OCI-LY7 (cell line): ENCODE data around the gene ADAMTSL4. TPM values are rescaled to one million over a fixed set of nuclear protein-coding genes. Genes with fewer than 3 reads are reported as not detected.

Source experiments
- BruUV-seq: library from RNA; stranded (reverse); fragments of 400-500 nt; replicated peaks from 2 replicates; lab custom pipeline; 2021; lab: Mats Ljungman, UMichigan
- CTCF ChIA-PET: fragments of 300-600 bp; sonication (Branson Sonifier 250); formaldehyde crosslinking; loops from one replicate; lab custom pipeline; 2022; ENCODE audit warnings: antibody characterized with exemption; ENCODE audit not compliant: unreplicated experiment; lab: Charles Lee
- POLR2A ChIA-PET: fragments of 300-600 bp; sonication (Branson Sonifier 250); formaldehyde crosslinking; loops from one replicate; lab custom pipeline; 2022; ENCODE audit warnings: antibody characterized with exemption; lab: Charles Lee
- DNase-seq: peaks from one replicate; pipeline ENCODE4 v3.0.0-alpha.2; 2015; ENCODE audit warnings: low spot score
- H2AFZ ChIP-seq: fragments of 200-600 bp; sonication (generic), shearing (Covaris generic); 2 replicates; pipeline ENCODE4 v1.6.1; 2014; ENCODE audit warnings: mild to moderate bottlenecking, antibody characterized with exemption, low read length, moderate library complexity
- H3K27ac ChIP-seq: fragments of 200-600 bp; sonication (generic); 2 replicates; pipeline ENCODE4 v1.5.1; 2014; ENCODE audit warnings: mixed run types, low read depth, mild to moderate bottlenecking, moderate library complexity, low read length, inconsistent platforms; ENCODE audit not compliant: poor library complexity, severe bottlenecking
- H3K36me3 ChIP-seq: fragments of 200-600 bp; sonication (generic); 2 replicates; pipeline ENCODE4 v1.6.1; 2014; ENCODE audit warnings: mild to moderate bottlenecking, antibody characterized with exemption, low read length, moderate library complexity, mixed read lengths; ENCODE audit not compliant: insufficient read depth
- H3K4me1 ChIP-seq: fragments of 200-600 bp; sonication (generic); 2 replicates; pipeline ENCODE4 v1.5.1; 2014; ENCODE audit warnings: mild to moderate bottlenecking, low read length; ENCODE audit not compliant: insufficient read depth, poor library complexity, severe bottlenecking
- H3K4me2 ChIP-seq: fragments of 200-600 bp; sonication (generic); 2 replicates; pipeline ENCODE4 v1.6.1; 2014; ENCODE audit warnings: mild to moderate bottlenecking, low read length
- H3K4me3 ChIP-seq: fragments of 200-600 bp; sonication (generic); 2 replicates; pipeline ENCODE4 v1.5.1; 2014; ENCODE audit warnings: mild to moderate bottlenecking, low read depth, low read length; ENCODE audit not compliant: poor library complexity, severe bottlenecking
- H3K79me2 ChIP-seq: fragments of 200-600 bp; sonication (generic); 2 replicates; pipeline ENCODE4 v1.6.1; 2016; ENCODE audit warnings: low read depth, mild to moderate bottlenecking, low read length, moderate library complexity, mixed read lengths; ENCODE audit not compliant: insufficient read depth
- H3K9me2 ChIP-seq: fragments of 200-600 bp; sonication (generic); 2 replicates; pipeline ENCODE4 v1.6.1; 2016; ENCODE audit warnings: mild to moderate bottlenecking, low read length, mixed read lengths; ENCODE audit not compliant: insufficient read depth
- H3K9me3 ChIP-seq: fragments of 200-600 bp; sonication (generic); 2 replicates; pipeline ENCODE4 v1.6.1; 2014; ENCODE audit warnings: mild to moderate bottlenecking, mixed run types, low read length, mixed read lengths
- H4K20me1 ChIP-seq: fragments of 200-600 bp; sonication (generic); 2 replicates; pipeline ENCODE4 v1.6.1; 2014; ENCODE audit warnings: mild to moderate bottlenecking, antibody characterized with exemption, low read length, moderate library complexity, mixed read lengths; ENCODE audit not compliant: insufficient read depth
- EZH2phosphoT487 ChIP-seq: fragments of 200-600 bp; sonication (generic); IDR thresholded peaks from 2 replicates; pipeline ENCODE4 v1.6.1; 2018; ENCODE audit warnings: low read depth, borderline replicate concordance, mild to moderate bottlenecking, mixed run types, antibody characterized with exemption, low read length, moderate library complexity, mixed read lengths
- intact Hi-C: fragments of 100-400 bp; cut with micrococcal nuclease; formaldehyde crosslinking; loops from one replicate; pipeline ENCODE4 v1.10.0; 2022; ENCODE audit not compliant: unreplicated experiment
- total RNA-seq, 2 experiments: library from RNA; depleted of rRNA in 1 of 2; stranded (reverse); fragments of >200 nt in 1 of 2; shearing (Covaris generic) in 1 of 2; gene quantifications; 2 replicates each; pipeline ENCODE4 v1.2.3, GENCODE V29; 2014 to 2022
- TF ChIP-seq, protein P1 (sequence below): fragments of 200-600 bp; sonication (generic); conservative IDR thresholded peaks from 2 replicates; pipeline ENCODE4 v1.5.1; 2014; ENCODE audit warnings: mild to moderate bottlenecking, antibody characterized with exemption, low read length, moderate library complexity, mixed read lengths

The ADAMTSL4 gene
- total RNA-seq, 2 experiments from 2014 or later, result not detected

DNA sequence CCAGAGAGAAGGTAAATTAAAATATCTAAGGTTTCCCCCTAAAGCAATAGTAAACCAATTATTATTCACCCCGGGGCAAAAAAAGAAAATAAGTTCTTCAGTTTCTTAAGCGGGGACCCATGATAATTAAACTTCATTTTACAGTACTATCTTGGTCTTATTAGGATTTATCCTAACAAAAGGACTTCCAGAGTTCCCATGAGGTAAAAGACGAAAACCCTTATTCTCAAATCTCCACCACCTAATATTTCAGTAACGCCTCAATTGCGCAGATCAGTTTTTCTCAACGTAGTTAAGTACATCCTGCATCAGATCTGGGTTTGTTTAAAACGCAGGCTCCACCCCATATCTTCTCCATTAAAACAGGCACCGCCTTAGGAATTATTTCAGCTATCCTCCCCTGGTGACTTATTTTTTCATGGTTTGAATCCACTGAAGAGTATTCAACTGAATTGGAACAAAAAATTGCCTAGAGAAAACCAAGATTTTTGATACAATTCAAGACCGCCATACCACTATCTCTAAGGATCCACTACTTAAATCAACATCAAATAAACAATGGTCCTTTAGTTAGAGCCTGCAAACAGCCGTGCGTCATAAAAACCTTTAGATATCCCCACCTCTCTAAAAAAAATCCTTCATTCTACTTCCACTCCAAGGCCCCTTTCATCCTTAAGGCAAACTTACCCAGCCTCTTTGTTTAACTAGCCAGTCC is 28.5 kb downstream of the ADAMTSL4 start:
- ChIA-PET POLR2A (interaction anchor here (13.8 kb wide), 1 partner anchor 14 kb away, joined by 260 read pairs; no protein-coding TSS in a partner anchor), CTCF (no interaction called here)
- Histone ChIP-seq H3K79me2 (peaks cover 76% of the 10 kb centered on the region), H4K20me1 (peaks cover 50% of the 10 kb centered on the region), H3K4me3 (peak overlapping the region; percentile 99), H3K36me3 (peaks cover 66% of the 10 kb centered on the region), H3K27ac (peak overlapping the region; percentile 85), H3K9me2 (no peaks in the 10 kb centered on the region), H3K9me3 (no peaks in the 10 kb centered on the region), H2AFZ (no peak overlapping the region), H3K4me2 (peak overlapping the region; percentile 99), H3K4me1 (peaks cover 60% of the 10 kb centered on the region)
- intact Hi-C loops, result no loop called here
- BruUV-seq, result no TSS peak
- no peak for TF ChIP-seq EZH2phosphoT487
- TF ChIP-seq, protein P1, sequence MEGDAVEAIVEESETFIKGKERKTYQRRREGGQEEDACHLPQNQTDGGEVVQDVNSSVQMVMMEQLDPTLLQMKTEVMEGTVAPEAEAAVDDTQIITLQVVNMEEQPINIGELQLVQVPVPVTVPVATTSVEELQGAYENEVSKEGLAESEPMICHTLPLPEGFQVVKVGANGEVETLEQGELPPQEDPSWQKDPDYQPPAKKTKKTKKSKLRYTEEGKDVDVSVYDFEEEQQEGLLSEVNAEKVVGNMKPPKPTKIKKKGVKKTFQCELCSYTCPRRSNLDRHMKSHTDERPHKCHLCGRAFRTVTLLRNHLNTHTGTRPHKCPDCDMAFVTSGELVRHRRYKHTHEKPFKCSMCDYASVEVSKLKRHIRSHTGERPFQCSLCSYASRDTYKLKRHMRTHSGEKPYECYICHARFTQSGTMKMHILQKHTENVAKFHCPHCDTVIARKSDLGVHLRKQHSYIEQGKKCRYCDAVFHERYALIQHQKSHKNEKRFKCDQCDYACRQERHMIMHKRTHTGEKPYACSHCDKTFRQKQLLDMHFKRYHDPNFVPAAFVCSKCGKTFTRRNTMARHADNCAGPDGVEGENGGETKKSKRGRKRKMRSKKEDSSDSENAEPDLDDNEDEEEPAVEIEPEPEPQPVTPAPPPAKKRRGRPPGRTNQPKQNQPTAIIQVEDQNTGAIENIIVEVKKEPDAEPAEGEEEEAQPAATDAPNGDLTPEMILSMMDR, result no peak
- DNase-seq, result peak; percentile 50

DNA sequence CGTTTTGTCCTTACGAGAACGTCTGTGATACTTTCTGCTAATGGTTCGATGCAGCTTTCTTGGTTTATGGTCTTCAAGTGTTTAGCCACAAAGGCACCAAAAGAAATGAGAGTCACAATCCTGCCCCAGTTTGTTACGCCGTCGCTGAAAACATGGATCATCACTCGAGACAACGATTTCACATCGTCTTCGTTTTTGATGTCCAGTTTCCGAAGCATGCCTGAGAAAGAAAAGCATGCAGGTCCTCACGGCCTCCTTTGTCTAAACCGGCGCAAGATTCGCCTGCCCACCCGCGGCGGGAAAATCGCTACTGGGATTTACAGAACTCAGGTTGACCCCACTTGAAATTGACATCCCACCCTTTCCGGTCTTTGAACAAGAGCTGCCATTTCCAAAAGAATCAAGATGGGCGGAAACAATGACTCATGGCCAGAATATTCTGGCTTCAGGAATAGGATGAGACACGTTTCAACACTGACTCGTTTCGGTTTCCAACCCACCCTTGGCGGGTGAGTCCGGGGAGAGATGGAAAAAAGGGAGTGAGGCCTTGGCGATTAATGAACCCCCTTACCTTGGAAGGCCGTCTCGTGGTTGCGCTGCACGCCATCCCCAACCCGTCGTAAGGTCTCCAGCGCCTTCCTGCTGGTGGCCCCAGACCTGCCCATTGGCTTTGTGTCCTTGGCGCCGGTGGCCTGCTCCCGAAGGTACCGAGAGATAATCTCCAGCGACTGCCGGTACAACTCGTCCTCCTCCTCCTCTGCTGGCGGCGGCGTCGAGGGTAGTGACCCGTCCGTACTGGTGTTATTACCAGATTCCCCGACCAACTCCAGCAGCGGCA is 29.3 kb downstream of the ADAMTSL4 start:
- peaks cover 50% of the 10 kb centered on the region for H4K20me1 ChIP-seq
- ChIA-PET CTCF (interaction anchor here (1.5 to 2.5 kb wide), 3 partner anchors 10 to 18 kb away, joined by 4 to 13 read pairs (median 7); no protein-coding TSS in a partner anchor), POLR2A (interaction anchor here (0.5 to 13.8 kb wide), 3 partner anchors 12 to 377 kb away, joined by 3 to 260 read pairs (median 5); no protein-coding TSS in a partner anchor)
- H3K4me1 ChIP-seq, result peaks cover 52% of the 10 kb centered on the region
- H3K36me3 ChIP-seq, result peaks cover 58% of the 10 kb centered on the region
- H3K27ac ChIP-seq, result peak overlapping the region; percentile 85
- H2AFZ ChIP-seq, result no peak overlapping the region
- no peaks in the 10 kb centered on the region for H3K9me3 ChIP-seq
- intact Hi-C loops, result loop anchor here (1.0 kb wide), 1 partner anchor 15 kb away; no protein-coding TSS in a partner anchor
- peak; percentile 51 for DNase-seq
- peak overlapping the region; percentile 99 for H3K4me3 ChIP-seq
- H3K4me2 ChIP-seq, result peak overlapping the region; percentile 99
- no peak for TF ChIP-seq EZH2phosphoT487
- TF ChIP-seq, protein P1, result no peak
- peaks cover 68% of the 10 kb centered on the region for H3K79me2 ChIP-seq
- BruUV-seq, result no TSS peak
- H3K9me2 ChIP-seq, result no peaks in the 10 kb centered on the region
